ENCODE measurements around the gene TANGO2. TPM values are rescaled to one million over a fixed set of nuclear protein-coding genes. Genes with fewer than 3 reads are reported as not detected.
A peak's percentile ranks its signal among the peaks of the same experiment; 100 is the strongest.

TANGO2 gene
- total RNA-seq, 1 donor from 2014 or later, result 24.9 TPM

- no peak for DNase-seq (ENCODE audit: extremely low spot score, unreplicated experiment)
- no peak overlapping the region for H3K27ac Mint-ChIP-seq (ENCODE audit: unreplicated experiment)
- TF ChIP-seq, protein P1, sequence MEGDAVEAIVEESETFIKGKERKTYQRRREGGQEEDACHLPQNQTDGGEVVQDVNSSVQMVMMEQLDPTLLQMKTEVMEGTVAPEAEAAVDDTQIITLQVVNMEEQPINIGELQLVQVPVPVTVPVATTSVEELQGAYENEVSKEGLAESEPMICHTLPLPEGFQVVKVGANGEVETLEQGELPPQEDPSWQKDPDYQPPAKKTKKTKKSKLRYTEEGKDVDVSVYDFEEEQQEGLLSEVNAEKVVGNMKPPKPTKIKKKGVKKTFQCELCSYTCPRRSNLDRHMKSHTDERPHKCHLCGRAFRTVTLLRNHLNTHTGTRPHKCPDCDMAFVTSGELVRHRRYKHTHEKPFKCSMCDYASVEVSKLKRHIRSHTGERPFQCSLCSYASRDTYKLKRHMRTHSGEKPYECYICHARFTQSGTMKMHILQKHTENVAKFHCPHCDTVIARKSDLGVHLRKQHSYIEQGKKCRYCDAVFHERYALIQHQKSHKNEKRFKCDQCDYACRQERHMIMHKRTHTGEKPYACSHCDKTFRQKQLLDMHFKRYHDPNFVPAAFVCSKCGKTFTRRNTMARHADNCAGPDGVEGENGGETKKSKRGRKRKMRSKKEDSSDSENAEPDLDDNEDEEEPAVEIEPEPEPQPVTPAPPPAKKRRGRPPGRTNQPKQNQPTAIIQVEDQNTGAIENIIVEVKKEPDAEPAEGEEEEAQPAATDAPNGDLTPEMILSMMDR (IDR thresholded peaks at IDR 0.05), result no peak
- no peaks in the 10 kb centered on the region for H3K27me3 Mint-ChIP-seq (ENCODE audit: unreplicated experiment)
- H3K4me3 Mint-ChIP-seq (ENCODE audit: unreplicated experiment), result no peak overlapping the region
- H3K36me3 Mint-ChIP-seq (ENCODE audit: unreplicated experiment), result no peaks in the 10 kb centered on the region
- peaks cover 58% of the 10 kb centered on the region for H3K4me1 Mint-ChIP-seq (ENCODE audit: unreplicated experiment)
- no peaks in the 10 kb centered on the region for H3K9me3 Mint-ChIP-seq (ENCODE audit: unreplicated experiment)
These were observed 27.0 kb upstream of the TANGO2 start for GRCh38 chr22:19993926-19994325.

DNA sequence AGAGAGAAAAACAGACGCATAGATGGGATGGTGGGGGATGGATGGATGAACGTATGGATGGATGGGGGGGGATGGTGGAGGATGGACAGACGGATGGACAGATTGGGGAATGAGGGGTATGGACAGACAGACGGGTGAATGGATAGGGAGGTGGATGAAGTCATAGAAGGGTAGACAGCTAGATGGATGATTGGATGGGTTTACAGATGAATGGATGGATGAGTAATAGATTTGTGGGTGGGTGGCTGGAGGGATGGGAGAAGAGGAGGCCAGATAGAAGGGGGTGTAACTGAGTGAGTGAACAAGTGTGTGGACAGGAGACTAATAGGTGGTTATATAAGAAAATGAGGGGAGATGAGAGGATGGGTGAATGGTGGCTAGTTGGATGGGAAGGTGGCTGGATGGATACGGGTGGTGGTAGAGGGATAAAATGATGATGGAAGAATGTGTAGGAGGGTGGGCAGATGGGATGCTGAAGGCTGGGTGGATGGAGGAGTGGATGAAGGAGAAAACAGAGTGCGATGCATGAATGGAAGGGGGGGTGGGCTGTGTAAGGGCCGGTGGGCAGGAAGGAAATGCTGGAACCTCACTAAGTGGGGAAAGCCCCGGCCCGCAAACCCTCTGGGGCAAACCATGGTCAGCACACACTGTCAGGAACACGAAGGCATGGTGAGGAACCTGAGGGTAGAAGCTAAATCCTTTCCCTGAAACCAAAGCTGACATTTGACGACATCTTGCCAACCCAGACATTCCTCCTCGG lies 25.9 kb upstream of the TANGO2 start:
- peaks cover 57% of the 10 kb centered on the region for H3K4me1 Mint-ChIP-seq (ENCODE audit: unreplicated experiment)
- no peak for DNase-seq (ENCODE audit: extremely low spot score, unreplicated experiment)

DNA sequence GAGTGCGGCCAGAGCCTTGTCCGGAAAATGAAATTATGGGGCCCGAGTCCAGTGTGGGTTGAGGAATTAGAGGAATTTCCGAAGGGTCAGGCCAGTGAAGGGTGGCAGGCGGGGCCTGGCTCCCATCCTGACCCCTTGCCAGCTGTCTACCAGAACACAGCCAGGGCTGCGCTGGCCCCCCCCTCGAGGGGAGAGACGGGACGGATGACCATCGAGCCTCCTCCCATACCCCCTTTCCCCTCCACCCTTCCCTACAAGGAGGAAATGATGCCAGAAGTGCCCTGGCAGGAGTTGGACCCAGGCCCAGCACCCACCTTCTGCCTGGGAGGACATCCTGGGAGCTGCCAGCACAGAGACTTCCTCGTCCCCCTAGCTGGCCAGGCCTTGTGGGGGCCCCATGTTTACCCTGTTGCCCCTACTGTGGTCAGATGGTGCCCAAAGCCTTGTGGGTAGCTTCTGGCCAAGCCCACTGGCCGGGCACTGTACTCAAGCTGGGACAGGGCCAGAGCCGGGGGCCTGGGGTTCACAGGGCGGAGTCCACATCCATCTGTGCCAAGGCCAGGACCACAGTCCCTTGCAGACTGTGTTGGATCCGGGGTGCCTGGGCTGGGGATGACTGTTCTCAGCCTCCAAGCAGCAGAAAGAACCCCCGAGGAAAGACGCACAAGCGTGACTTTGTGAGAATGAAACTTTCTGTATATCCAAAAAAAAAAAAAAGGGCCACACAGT lies 25.1 kb upstream of the TANGO2 start:
- Mint-ChIP-seq H3K36me3 (ENCODE audit: unreplicated experiment) (no peaks in the 10 kb centered on the region), H3K4me1 (ENCODE audit: unreplicated experiment) (peaks cover 55% of the 10 kb centered on the region), H3K9me3 (ENCODE audit: unreplicated experiment) (no peaks in the 10 kb centered on the region), H3K27ac (ENCODE audit: unreplicated experiment) (peak overlapping the region; percentile 7), H3K27me3 (ENCODE audit: unreplicated experiment) (no peaks in the 10 kb centered on the region), H3K4me3 (ENCODE audit: unreplicated experiment) (no peak overlapping the region)
- TF ChIP-seq, protein P1 (IDR thresholded peaks at IDR 0.05), result no peak
- DNase-seq (ENCODE audit: extremely low spot score, unreplicated experiment), result no peak

More for the DNA sequence above, 25.9 kb upstream of the TANGO2 start:
- Mint-ChIP-seq H3K4me3 (ENCODE audit: unreplicated experiment) (no peak overlapping the region), H3K36me3 (ENCODE audit: unreplicated experiment) (no peaks in the 10 kb centered on the region), H3K9me3 (ENCODE audit: unreplicated experiment) (no peaks in the 10 kb centered on the region), H3K27ac (ENCODE audit: unreplicated experiment) (no peak overlapping the region), H3K27me3 (ENCODE audit: unreplicated experiment) (no peaks in the 10 kb centered on the region)
- TF ChIP-seq, protein P1 (IDR thresholded peaks at IDR 0.05), result no peak

GRCh38 chr22:19996694-19997384 lies 24.1 kb upstream of the TANGO2 start:
- Mint-ChIP-seq H3K4me1 (ENCODE audit: unreplicated experiment) (peaks cover 44% of the 10 kb centered on the region), H3K27me3 (ENCODE audit: unreplicated experiment) (no peaks in the 10 kb centered on the region), H3K27ac (ENCODE audit: unreplicated experiment) (peak overlapping the region; percentile 7), H3K4me3 (ENCODE audit: unreplicated experiment) (no peak overlapping the region), H3K36me3 (ENCODE audit: unreplicated experiment) (no peaks in the 10 kb centered on the region), H3K9me3 (ENCODE audit: unreplicated experiment) (no peaks in the 10 kb centered on the region)
- DNase-seq (ENCODE audit: extremely low spot score, unreplicated experiment), result no peak
- TF ChIP-seq, protein P1 (IDR thresholded peaks at IDR 0.05), result no peak
